ENCODE measurements around the gene EMP2.

GRCh38 chr16:10485159-10485558 lies 95.2 kb downstream of the EMP2 start:
- no peak for TF ChIP-seq CTCF (IDR thresholded peaks at IDR 0.05; ENCODE audit: insufficient read depth, low read length, poor library complexity, severe bottlenecking)
- no peak for TF ChIP-seq EZH2phosphoT487 (conservative IDR thresholded peaks at IDR 0.05; ENCODE audit: low read length)

Data from SU-DHL-6 (cell line).